GM21528 (cell line): ENCODE measurements around the gene MLEC.

Source experiments
- ATAC-seq: cut with Tn5 transposase; IDR thresholded peaks from one replicate; pipeline ENCODE4 v1.9.1; 2021; ENCODE audit warnings: mild to moderate bottlenecking, moderate library complexity; ENCODE audit not compliant: unreplicated experiment, low FRiP score

MLEC gene

GRCh38 chr12:120686690-120687577, at the start of gene MLEC:
MLEC (plus strand) TSS chr12:120687149; CDS start chr12:120687297, 148 bp downstream.
- peak; percentile 69 for ATAC-seq

GRCh38 chr12:120639771-120640721, 46.9 kb upstream of the MLEC start, which contains the start of gene CABP1:
CABP1 (plus strand) TSS chr12:120640626; CDS start chr12:120640686, 60 bp downstream.
- ATAC-seq, result peak; percentile 59

- ATAC-seq, result peak; percentile 47
Measured at GRCh38 chr12:120640861-120641833, 45.8 kb upstream of the MLEC start.

- no peak for ATAC-seq
Measured at GRCh38 chr12:120642121-120642520, 44.8 kb upstream of the MLEC start.

GRCh38 chr12:120642826-120643225, 44.1 kb upstream of the MLEC start:
- no peak for ATAC-seq

GRCh38 chr12:120643574-120643973, 43.4 kb upstream of the MLEC start:
- ATAC-seq, result no peak

GRCh38 chr12:120646044-120646443, 40.9 kb upstream of the MLEC start:
- no peak for ATAC-seq

- no peak for ATAC-seq
Measured at GRCh38 chr12:120647375-120647755, 39.6 kb upstream of the MLEC start.

- no peak for ATAC-seq
Measured at GRCh38 chr12:120649442-120650232, 37.3 kb upstream of the MLEC start.

GRCh38 chr12:120650233-120650690, 36.7 kb upstream of the MLEC start:
- ATAC-seq, result no peak

GRCh38 chr12:120651821-120652220, 35.1 kb upstream of the MLEC start:
- no peak for ATAC-seq

GRCh38 chr12:120652656-120653435, 34.1 kb upstream of the MLEC start:
- no peak for ATAC-seq

- no peak for ATAC-seq
Measured at GRCh38 chr12:120653611-120654010, 33.3 kb upstream of the MLEC start.

- no peak for ATAC-seq
Measured at GRCh38 chr12:120654656-120655055, 32.3 kb upstream of the MLEC start.

- ATAC-seq, result no peak
Measured at GRCh38 chr12:120656008-120656407, 30.9 kb upstream of the MLEC start.

GRCh38 chr12:120658286-120659150, 28.4 kb upstream of the MLEC start:
- no peak for ATAC-seq

- ATAC-seq, result no peak
Measured at GRCh38 chr12:120659151-120659525, 27.8 kb upstream of the MLEC start.
